GM21619 (cell line): ENCODE measurements around the gene NF2.

Source experiments
- ATAC-seq: cut with Tn5 transposase; IDR thresholded peaks from one replicate; pipeline ENCODE4 v1.9.1; 2021; ENCODE audit not compliant: unreplicated experiment

NF2 gene

DNA sequence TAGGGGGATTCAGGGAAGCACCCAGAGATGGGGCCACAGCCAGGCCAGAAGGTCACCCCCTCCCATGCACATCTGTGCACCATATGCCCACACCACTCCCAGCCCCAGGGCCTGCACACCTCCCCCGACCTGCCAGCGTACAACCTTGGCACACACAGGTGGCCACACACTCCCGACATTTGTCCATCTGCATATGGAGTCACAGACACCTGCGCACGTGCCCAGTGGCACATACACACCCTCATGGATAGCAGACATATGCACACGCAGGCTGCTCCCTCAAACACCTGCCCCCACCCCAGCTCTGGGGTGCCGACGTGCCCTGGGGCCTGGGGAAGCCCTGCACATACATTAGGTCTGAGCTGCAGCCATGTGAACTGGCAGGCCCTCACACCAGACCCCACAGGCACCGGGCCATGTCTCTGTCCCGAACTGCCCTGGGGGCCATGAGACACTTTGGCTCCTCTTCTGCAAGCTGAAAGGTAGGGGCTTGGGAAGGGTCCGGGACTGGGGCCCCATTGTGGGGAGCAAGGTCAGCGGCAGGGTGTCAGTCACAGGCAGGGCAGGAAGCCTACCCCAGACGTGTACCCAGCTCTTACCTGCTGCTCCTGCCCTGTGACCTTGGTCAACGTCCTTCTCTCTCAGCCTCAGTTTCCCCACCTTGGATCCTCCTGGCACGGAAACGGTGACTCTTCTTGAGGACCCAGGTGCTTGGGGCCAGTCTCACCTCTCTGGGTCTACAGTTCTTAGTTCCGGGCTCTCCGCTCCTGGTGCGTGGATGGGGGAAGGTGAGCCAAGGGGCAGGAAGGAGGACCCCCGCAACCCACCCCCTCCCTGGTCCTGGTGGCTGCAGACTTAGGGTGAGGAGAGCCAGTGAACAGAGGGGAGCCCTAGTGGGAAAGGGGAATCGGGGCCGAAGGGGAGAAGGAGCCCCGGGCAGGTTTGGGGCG, 115.8 kb downstream of the NF2 start:
- no peak for ATAC-seq

DNA sequence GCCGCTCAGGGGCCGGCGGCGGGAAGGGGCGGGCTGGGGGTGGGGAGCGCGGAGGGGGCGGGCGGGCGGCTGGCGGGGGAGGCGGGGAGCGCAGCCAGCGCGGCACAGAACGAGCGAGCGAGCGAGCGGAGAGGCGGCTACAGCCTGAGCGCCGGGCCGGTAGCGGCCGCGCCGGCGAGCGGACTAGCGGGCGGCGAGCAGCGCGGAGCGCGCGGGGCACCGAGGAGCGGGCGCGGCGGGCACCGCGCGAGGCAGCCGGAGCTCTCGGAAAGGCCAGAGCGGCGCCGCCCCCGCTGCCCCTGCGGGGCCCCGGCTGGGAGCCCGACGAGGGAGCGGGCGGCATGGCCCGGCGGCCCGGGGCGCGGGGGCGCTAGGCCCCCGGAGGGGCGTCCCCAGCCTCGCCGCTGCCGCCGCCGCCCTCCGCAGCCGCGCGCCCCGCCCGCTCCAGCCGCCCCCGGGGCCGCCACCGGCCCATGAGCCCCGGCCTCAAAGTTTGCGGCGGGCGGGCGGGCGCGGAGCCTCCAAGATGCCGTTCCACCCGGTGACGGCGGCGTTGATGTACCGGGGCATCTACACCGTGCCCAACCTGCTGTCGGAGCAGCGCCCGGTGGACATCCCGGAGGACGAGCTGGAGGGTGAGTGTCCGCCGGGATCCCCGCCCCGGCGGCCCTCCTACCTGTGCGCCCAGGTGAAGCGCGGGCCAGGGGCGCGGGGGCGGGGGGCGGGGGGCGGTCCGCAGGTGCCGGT, 116.6 kb downstream of the NF2 start, which contains the start of gene CABP7:
CABP7 (plus strand) TSS at position 105 of the 747 bp plus-strand sequence; CDS start at position 527, 422 bp downstream.
- ATAC-seq, result no peak

DNA sequence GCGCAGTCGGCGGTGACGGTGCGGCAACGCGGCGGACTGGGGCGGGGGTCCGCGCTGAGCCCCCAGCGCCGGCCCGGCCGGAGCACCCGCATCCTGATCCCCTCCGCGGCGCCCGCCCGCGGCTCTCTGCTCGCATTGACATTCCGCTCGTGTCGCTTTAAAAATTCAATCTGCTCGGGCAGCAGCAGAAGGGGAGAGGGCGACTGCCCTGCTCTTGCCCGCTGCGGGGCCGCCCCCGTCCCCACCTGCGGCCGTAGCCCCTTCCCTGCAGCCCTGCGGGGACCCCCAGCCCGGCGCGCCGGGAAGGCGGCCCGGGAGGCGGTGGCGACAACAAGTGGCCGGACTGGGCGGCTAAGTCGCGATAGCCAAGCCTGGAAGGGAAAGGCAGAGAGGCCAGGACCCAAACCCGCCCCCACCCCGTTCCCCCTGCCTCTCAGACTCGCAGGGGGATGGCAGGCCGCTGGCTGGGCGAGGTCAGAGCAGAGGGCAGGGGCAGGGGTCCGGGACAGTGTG, 117.4 kb downstream of the NF2 start:
- no peak for ATAC-seq

DNA sequence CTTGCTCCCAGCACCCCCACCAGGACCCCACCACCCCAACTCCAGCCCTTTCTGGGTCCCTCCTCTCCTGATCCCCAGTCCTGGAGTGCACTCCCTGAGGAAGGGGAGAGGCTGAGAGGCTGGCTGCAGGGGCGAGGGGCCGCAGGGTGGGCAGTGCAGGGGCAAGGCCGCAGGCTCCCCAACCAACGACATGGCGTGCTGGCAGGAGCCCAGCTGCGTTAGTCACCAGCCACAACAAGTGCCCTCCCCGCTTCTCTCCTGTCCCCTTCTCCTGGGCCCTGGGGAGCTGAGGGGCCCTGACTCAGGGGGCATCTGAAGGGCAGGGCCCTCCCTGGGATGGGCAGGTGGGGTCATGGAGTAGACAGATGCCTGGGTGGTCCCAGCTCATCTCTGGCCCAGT, 118.7 kb downstream of the NF2 start:
- ATAC-seq, result no peak

DNA sequence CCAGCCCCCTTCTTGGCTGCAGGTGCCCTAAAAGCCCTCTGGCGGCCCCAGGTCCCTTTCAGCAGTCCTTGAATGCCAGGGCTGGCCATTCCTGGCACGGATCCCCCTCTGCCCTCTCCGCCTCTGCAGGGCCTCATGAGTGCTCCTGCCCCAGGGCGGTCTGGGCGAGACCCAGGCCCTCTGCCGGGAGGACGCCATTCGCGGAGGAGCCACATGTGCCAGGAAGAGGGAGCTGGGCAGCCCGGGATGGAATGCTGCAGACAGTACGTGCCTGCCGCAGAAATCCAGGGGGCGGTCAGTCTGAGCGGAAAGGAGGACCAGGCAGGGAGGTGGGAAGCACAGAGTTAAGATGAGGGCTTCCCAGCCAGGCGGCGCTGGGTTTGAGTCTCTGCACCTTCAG, 119.2 kb downstream of the NF2 start:
- no peak for ATAC-seq

DNA sequence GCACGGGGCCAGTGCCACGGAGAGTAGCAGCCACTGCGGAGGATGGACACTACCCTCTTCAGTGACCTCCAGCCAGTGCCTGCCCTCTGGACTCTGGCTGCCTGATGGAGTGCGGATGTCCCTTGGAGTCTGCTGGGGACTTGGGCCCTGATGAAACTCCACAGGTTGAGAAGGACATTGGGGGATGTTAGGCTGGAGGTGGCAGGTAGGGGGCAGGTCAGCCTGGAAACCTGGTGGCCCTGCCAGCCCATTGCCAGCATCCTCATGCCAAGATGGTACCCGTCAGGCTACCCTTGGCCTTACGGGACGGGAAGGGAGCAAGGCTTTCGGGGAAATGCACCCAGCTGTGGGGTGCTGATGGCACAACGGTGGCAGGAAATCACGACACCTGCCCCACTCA, 120.3 kb downstream of the NF2 start:
- ATAC-seq, result no peak

DNA sequence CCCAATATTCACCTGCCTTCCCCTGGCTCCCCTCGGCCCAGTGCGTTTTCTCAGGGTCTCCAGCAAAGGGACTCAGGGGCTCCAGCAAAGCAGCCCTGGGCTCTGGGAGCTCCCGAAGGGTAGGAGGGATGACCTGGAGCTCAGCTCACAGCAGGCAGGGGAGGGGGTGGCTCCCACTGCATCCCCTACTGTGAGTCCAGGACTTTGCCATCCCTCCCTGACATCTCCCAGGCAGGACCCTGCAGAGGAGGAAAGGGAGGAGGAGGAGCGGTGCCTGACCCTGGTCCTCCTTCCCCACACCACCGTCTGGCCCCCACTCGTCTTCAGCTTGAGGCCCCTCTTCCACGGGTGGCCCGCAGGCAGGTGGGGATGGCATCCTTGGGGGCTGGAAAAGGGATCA, 121.4 kb downstream of the NF2 start:
- no peak for ATAC-seq

DNA sequence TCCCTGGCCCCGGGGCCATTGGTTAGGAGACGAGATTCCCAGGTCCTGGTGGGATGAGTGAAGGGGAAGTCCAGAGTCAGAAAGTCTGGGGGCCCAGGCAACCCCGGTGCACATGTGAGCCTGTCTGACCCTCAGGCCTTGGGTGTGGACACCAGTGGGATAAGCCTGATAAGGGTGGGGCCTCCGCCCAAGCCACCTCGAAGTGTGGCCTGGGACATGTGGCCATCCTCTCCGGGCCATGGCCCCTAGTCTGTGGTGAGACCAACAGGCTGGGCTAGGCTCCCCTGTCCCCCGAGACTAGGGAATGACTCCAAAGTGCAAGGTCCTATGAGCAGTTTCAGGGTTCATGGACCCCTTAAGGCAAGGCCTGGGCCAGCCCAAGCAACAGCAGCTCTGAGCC, 122.7 kb downstream of the NF2 start:
- no peak for ATAC-seq

DNA sequence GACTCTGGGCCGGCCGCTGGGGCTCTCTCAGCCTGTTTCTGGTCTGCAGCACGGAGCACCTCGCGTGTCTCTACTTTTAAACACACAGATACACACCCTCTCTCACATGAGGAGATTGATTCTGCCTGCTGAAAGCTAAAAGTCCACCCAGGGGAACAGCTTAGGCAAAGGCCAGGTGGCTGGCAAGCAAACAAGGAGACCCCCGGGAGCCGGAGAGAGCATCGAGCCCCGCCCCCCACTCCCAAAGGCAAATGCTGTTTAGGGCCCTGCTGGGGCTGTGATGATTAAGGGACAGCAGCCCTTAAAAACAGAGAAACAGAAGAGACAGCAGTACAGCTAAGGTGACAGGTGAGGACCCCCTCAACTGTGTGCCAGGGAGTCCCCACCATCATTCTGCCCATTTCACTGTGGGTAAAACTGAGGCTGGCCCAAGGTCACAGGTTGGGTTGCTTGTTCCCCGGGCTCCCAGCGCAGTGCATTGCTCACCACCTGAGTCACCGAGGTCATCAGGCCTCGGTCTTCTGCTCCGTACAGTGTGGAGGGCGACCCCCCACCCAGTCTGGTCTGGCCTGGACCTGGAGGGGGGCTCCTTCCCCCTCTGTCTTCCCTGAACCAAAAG, 123.2 kb downstream of the NF2 start:
- ATAC-seq, result no peak

DNA sequence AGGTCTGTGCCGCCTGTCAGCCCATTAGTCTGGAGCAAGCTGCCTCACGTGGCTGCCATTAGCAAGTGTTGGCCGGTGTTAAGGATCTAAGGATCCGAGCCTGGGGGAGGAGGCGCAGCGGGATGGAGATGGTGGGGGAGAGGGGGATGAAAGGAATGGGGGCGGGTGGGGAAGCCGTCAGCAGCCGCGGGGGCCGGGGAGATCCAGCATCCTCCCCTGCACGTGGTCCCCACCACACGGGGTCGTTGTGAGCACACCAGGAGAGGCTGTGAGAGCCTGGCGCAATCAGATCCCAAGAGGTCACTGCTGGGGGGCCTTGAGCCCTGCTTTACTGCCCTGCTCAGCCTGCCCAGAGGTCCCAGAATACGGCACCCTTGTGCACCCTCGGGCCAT, 123.7 kb downstream of the NF2 start:
- ATAC-seq, result no peak

DNA sequence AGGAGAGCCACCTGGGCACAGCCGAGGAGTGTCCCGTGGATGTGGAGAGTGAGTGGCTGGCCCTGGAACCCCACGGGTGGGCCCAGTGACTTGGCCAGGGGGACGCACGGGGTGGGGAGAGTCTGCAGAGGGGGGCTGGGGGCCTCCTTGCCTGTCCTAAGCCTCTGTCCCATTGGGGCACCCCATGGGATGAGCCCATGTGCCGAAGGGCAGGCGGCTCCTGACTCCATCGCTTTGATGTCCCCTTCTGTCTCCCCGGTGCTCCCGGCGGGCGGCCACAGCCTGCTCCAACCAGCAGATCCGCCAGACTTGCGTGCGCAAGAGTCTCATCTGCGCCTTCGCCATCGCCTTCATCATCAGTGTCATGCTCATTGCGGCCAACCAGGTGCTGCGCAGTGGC, 125.7 kb downstream of the NF2 start:
- ATAC-seq, result no peak

DNA sequence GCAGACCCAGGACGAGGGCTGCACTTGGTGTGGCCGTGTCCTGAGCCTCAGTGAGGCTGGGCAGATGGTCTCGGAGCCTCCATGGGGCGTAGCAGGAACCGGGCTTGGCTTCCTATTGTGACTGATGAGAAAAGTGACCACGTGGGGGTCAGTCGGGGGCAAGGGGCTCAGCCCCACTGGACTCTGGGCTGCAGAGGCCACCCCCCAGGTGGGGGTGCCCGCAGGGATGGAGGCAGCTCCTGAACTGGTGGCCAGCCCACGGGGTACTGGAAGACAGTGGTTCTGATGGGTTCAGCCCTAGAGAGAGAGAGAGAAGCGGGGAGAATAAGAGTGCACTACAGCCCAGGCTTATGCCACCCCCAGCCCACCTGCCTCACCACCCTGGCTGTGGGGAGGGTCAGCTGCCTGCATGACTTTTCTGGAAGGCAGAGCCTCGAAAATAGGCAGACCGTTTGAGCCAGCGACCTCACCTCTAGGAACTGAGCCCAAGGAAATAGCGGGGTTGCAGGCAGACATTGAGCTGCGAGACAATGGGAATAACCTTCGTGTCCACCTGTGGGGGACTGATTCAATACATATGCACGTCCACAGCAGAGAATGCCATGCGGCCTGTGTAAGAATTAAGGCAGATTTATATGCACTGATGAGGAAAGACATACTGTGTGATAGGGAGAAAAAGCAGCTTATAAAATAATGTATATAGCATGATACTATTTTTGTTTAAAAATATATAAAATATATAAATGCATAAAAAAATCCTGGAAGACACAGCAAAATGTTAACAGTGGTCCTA, 127.8 kb downstream of the NF2 start:
- no peak for ATAC-seq

DNA sequence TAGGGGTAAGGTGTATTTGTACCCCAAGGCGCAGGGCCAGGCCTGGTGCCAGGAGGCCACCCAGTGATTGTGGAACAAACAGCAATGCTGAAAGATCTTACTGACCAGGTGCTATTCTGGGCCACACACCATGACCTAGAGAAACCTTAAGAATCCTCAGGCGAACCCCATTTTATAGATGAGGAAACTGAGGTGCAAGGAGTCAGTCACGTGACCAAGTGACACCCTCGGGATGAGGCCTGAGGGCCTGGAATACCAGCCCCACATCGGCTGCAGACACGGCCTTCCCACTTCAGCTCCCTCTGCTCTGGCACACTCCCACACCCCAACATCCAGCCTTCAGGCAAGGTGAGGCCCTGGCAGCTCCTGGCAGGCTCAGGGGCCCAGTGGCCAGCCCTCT, 129.4 kb downstream of the NF2 start:
- no peak for ATAC-seq

DNA sequence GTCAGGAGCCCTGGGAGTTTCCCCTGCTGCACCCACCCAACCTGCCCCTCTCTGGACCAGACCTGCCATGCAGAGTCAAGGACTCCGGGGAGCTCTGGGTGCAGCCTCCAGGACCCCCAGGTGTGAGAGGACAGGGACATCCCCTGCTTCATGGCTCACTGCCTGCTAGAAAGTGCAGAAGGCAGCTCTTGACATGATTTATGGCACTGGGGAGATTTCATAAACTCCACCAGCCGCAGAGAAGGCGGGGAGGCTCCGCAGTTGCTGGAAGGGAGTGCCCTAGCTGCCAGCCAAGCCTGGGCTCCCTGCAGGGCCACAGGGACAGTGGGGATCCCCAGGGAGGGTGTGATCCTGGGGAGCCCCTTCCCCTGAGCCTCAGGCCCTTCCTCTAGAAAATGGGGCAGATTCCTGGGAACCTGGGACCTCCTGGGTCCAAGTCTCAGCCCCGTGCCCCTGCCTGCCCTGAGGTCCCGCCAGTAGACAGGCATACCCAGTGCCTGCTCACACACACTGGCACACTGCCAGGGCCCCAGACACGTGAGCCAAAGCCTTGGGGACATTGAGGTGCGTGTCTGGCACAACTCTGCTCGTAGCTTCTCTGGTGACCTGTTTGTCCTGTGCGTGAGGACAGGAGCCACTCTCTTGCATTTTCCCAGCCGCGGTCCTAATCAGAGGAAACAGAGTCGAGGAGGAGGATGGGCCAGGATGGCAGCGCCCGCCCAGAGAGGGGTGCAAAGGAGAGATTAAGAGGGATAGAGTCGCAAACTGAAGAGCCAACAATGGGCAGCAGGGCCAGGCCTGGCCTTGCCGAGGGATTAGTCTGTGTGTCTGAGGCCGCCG, 130.1 kb downstream of the NF2 start:
- ATAC-seq, result no peak

DNA sequence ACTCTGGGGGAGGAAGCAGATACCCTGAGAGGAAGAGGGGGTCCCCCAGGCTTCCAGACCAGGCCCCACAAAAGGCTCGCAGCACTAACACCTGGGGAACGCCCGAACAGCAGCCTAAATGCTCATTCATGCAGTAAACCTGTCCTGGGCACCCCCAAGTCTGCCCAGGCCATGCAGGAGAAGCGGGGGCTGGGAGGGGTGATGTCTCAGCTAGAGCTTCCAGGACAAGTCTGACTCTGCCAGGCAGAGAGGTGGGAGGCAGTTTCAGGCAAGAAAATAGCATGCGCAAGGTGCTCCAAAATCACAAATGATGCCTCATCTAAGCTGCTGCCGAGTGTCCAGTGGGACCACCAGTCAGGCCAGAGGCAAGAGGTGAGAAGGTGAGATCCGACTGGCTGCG, 131.0 kb downstream of the NF2 start:
- no peak for ATAC-seq

DNA sequence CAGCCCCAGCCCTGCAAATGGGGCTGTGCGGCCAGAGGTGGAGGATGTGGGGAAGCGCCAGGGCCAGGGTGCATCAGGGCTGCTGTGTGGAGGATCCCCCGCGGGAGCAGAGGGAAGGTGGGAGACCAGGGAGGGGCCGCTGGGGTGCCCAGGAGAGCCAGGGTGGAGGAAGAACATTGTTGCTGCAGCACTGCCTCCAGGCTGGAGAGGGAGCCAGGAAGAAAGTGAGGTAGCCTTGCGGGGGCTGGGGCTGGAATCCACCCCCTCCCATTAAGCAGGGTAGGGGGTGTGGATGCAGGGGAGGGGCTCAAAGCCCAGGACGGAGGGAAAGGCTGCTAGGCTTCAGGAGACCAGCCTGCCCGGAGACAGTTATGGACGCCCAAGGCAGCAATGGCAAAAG, 131.4 kb downstream of the NF2 start:
- ATAC-seq, result no peak

DNA sequence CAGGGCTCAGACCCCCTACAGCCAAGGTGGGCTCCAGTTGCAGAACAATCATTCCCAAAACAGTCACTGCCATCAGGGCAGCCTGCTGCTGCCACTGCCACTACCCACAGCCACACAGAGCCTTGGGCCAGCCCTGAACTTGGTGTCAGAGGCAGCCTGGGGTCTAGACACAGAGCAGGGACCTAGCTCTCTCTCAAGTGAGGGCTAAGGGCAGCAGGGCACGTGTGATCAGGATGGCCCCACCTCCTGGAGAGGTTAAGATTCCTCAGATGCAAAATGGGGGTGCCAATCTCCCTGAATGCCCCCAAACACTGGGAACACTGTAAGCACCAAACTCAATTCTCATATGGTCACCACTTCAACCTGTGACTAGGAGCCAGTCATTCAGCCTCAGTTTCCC, 132.0 kb downstream of the NF2 start:
- no peak for ATAC-seq

DNA sequence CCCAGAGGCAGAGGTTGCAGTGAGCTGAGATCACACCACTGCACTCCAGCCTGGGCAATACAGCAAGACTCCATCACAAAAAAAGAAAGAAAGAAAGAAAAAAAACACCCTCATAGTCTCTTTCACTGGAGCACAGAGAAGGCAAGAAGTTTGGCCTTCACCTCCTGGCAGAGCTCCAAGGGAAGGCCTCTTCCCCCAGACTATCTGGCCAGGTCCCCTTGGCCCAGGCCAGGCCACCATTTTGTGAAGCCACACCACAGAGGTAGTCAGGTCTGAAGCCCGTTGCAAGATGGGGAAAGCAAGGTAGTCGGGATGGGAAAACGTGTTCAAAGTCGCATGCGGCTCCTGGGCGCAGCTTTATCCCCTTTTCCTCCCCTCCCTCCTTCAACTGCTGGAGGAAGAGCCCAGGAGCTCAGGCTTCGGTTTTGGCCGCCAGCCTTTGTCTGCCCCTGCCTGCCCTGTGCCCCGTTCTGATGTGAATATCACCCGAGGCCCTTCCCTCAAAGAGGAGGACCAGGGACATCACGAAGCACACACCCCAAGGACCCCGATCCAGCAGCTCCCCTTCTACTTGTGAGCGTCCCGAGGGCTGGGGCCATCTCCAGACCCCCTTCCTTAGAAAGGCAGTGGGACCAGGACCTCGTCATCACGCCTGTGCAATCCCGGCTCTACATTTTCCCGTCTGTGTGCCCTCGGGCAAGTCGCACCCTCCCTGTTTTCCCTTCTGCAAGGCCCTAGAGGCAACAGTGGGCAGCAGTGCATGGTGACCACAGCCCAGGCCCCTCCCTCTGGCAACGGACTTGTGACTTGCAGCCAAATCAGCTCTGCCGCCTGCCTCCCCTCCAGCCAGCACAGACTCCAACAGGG, 134.1 kb downstream of the NF2 start:
- ATAC-seq, result no peak
